GM12878 (cell line): ENCODE measurements around the gene HEPHL1. TPM values are rescaled to one million over a fixed set of nuclear protein-coding genes. Genes with fewer than 3 reads are reported as not detected.

Experiments
- ATAC-seq: fragments of 200-7000 bp; cut with Tn5 transposase; 3 replicates; pipeline ENCODE4 v1.9.1; 2020; ENCODE audit warnings: mild to moderate bottlenecking, moderate library complexity
- BruUV-seq: library from RNA; stranded (reverse); fragments of 400-500 nt; replicated peaks from 2 replicates; lab custom pipeline; 2021; lab: Mats Ljungman, UMichigan
- CTCF ChIA-PET: fragments of 300-600 bp; sonication (Branson Sonifier 250); formaldehyde crosslinking; extraction: SDS; loops from one replicate; lab custom pipeline; 2021; ENCODE audit warnings: inconsistent platforms; lab: Yijun Ruan, JAX
- POLR2A ChIA-PET: fragments of 350-600 bp; formaldehyde crosslinking; extraction: SDS; loops from one replicate; lab custom pipeline; 2021; ENCODE audit warnings: inconsistent platforms; lab: Charles Lee
- RAD21 ChIA-PET: fragments of 300-600 bp; sonication (Branson Sonifier 250); formaldehyde crosslinking; loops from one replicate; lab custom pipeline; 2023; ENCODE audit warnings: antibody characterized with exemption; ENCODE audit not compliant: unreplicated experiment; lab: Charles Lee
- SMC1A ChIA-PET: fragments of 300-600 bp; sonication (Branson Sonifier 250); formaldehyde crosslinking; loops from one replicate; lab custom pipeline; 2023; ENCODE audit not compliant: unreplicated experiment, uncharacterized antibody; lab: Charles Lee
- DNase-seq: peaks from one replicate; pipeline ENCODE4 v3.0.0-alpha.2; 2011; ENCODE audit warnings: low read depth, low spot score
- FAIRE-seq: peaks from 3 replicates; lab custom pipeline; 2011; peaks lifted over from hg19 to GRCh38; lab: Jason Lieb, UNC
- H2AFZ ChIP-seq: 2 replicates; pipeline ENCODE4 v1.6.0; 2011; ENCODE audit warnings: low read depth, low read length, control low read depth; ENCODE audit not compliant: control insufficient read depth
- H3K27ac ChIP-seq: 2 replicates; pipeline ENCODE4 v1.5.1; 2011; ENCODE audit warnings: control low read depth; ENCODE audit not compliant: control insufficient read depth, insufficient read depth
- H3K27me3 ChIP-seq, 2 experiments: replicated peaks in 1 of 2; 2 replicates each; pipeline versions ENCODE4 v1.6.0 to v1.6.1; 2011; ENCODE audit warnings: low read length in 1 of 2; ENCODE audit not compliant: control insufficient read depth in 2 of 2, insufficient read depth in 2 of 2
- H3K36me3 ChIP-seq, 2 experiments: 2 replicates each; pipeline ENCODE4 v1.5.1; 2011; ENCODE audit warnings: low read length in 1 of 2; ENCODE audit not compliant: control insufficient read depth in 2 of 2, insufficient read depth in 2 of 2
- H3K4me1 ChIP-seq: 2 replicates; pipeline ENCODE4 v1.6.1; 2011; ENCODE audit warnings: mild to moderate bottlenecking, low read length, moderate library complexity, mixed read lengths; ENCODE audit not compliant: control insufficient read depth, insufficient read depth
- H3K4me2 ChIP-seq: 2 replicates; pipeline ENCODE4 v1.6.0; 2011; ENCODE audit warnings: control low read depth; ENCODE audit not compliant: control insufficient read depth, insufficient read depth
- H3K4me3 ChIP-seq: fragments of 200-600 bp; sonication (generic); 2 replicates; pipeline ENCODE4 v1.5.1; 2016
- H3K79me2 ChIP-seq: 2 replicates; pipeline ENCODE4 v1.6.0; 2011; ENCODE audit warnings: low read length; ENCODE audit not compliant: control insufficient read depth, insufficient read depth
- H3K9ac ChIP-seq: 2 replicates; pipeline ENCODE4 v1.8.0; 2011; ENCODE audit warnings: low read length, control low read depth, mixed read lengths; ENCODE audit not compliant: control insufficient read depth, insufficient read depth
- H3K9me3 ChIP-seq: replicated peaks from 3 replicates; pipeline ENCODE4 v1.5.1; 2011; ENCODE audit warnings: mild to moderate bottlenecking, low read length; ENCODE audit not compliant: control insufficient read depth, insufficient read depth
- H4K20me1 ChIP-seq: 2 replicates; pipeline ENCODE4 v1.6.0; 2011; ENCODE audit not compliant: control insufficient read depth, insufficient read depth
- BCL11A ChIP-seq: IDR thresholded peaks from 2 replicates; pipeline ENCODE4 v1.6.1; 2011; ENCODE audit warnings: low read depth, low read length
- CREB1 ChIP-seq: IDR thresholded peaks from 2 replicates; pipeline ENCODE4 v1.6.1; 2012; ENCODE audit warnings: low read depth, mild to moderate bottlenecking, inconsistent platforms
- EGR1 ChIP-seq, 2 experiments: IDR thresholded peaks; 1 replicate in 1 of 2; 2 replicates in 1 of 2; pipeline ENCODE4 v1.6.1; 2011 to 2012; ENCODE audit warnings: low read depth in 2 of 2, low read length in 2 of 2, borderline replicate concordance in 1 of 2, mild to moderate bottlenecking in 1 of 2, moderate library complexity in 1 of 2
- FOS ChIP-seq: IDR thresholded peaks from 3 replicates; pipeline ENCODE4 v1.6.1; 2011; ENCODE audit warnings: borderline replicate concordance; ENCODE audit not compliant: insufficient read length; ENCODE audit errors: extremely low read depth
- MYC ChIP-seq: IDR thresholded peaks from 2 replicates; pipeline ENCODE4 v1.6.1; 2011; ENCODE audit warnings: mild to moderate bottlenecking, low read length, moderate library complexity, inconsistent platforms; ENCODE audit not compliant: insufficient read depth, insufficient replicate concordance, insufficient read length, severe bottlenecking
- NFYB ChIP-seq: IDR thresholded peaks from 2 replicates; pipeline ENCODE4 v1.6.1; 2011; ENCODE audit warnings: low read depth, mild to moderate bottlenecking, low read length, improper control_type of control experiment, moderate library complexity; ENCODE audit not compliant: insufficient read depth
- PAX5 ChIP-seq: IDR thresholded peaks from 2 replicates; pipeline ENCODE4 v1.6.1; 2011; ENCODE audit warnings: low read depth, low read length, borderline replicate concordance
- POLR2AphosphoS2 ChIP-seq: IDR thresholded peaks from 2 replicates; pipeline ENCODE4 v1.6.1; 2011; ENCODE audit warnings: low read depth, mild to moderate bottlenecking, low read length, improper control_type of control experiment, moderate library complexity
- SPI1 ChIP-seq: IDR thresholded peaks from 2 replicates; pipeline ENCODE4 v1.6.1; 2011; ENCODE audit warnings: low read depth, mild to moderate bottlenecking, low read length, moderate library complexity, borderline replicate concordance; ENCODE audit not compliant: insufficient read depth
- STAT3 ChIP-seq: IDR thresholded peaks from 2 replicates; pipeline ENCODE4 v1.6.1; 2011; ENCODE audit warnings: low read depth, low read length, improper control_type of control experiment
- SUZ12 ChIP-seq: fragments of 200-600 bp; sonication (generic); IDR thresholded peaks from one replicate; pipeline ENCODE4 v1.6.1; 2018; ENCODE audit warnings: antibody characterized with exemption, mild to moderate bottlenecking; ENCODE audit not compliant: unreplicated experiment
- TCF3 ChIP-seq: IDR thresholded peaks from 2 replicates; pipeline ENCODE4 v1.6.1; 2012; ENCODE audit warnings: low read depth, mild to moderate bottlenecking, low read length, borderline replicate concordance; ENCODE audit not compliant: insufficient read depth
- WRNIP1 ChIP-seq: IDR thresholded peaks from 2 replicates; pipeline ENCODE4 v1.6.1; 2011; ENCODE audit warnings: low read depth, low read length, improper control_type of control experiment, borderline replicate concordance
- WGBS: methylation state at CpG from one replicate; pipeline ENCODE4 v1.1.6; 2016; ENCODE audit warnings: low lambda C conversion rate; ENCODE audit not compliant: insufficient replicate concordance, insufficient coverage; ENCODE audit errors: missing lambda C conversion rate; 5-methylcytosine and 5-hydroxymethylcytosine counted together
- in situ Hi-C: fragments of 300-500 bp; cut with MboI; formaldehyde crosslinking; loops from 9 replicates; pipeline ENCODE4 v1.14.3; 2018; ENCODE audit warnings: mixed read lengths
- intact Hi-C: fragments of 100-400 bp; cut with micrococcal nuclease; formaldehyde crosslinking; loops from one replicate; pipeline ENCODE4 v1.14.2; 2022; ENCODE audit not compliant: unreplicated experiment
- polyA plus RNA-seq, 11 experiments: library from polyadenylated mRNA; depleted of rRNA in 4 of 11; unstranded in 6 of 11; stranded (reverse) in 5 of 11; fragments of >200 nt; fragmentation: Nextera tagmentation in 4 of 11; fragmentation: Illumina TruSeq in 1 of 11; extraction: Ambion mirVana in 4 of 11; extraction: Trizol in 1 of 11; gene quantifications; 1 replicate in 1 of 11; 2 replicates in 10 of 11; pipeline versions ENCODE4 v1.2.1 to v1.2.3, GENCODE V29; 2011 to 2016; ENCODE audit warnings: inconsistent platforms in 2 of 11, missing spikeins in 2 of 11, low read depth in 1 of 11
- total RNA-seq, 4 experiments: library from RNA; depleted of rRNA in 3 of 4; stranded (reverse); fragments of >200 nt in 3 of 4; fragmentation: Illumina TruSeq in 1 of 4; extraction: Trizol in 1 of 4; gene quantifications; 2 replicates each; pipeline versions ENCODE4 v1.2.1 to v1.2.3, GENCODE V29; 2013 to 2021
- TF ChIP-seq, protein P1 (sequence below): fragments of 450-650 bp; IDR thresholded peaks from 2 replicates; pipeline ENCODE4 v1.6.1; 2016; ENCODE audit warnings: mild to moderate bottlenecking
- TF ChIP-seq, protein P2 (sequence below): IDR thresholded peaks from 2 replicates; pipeline ENCODE4 v1.6.1; 2012; ENCODE audit warnings: low read length, inconsistent platforms
- TF ChIP-seq, protein P3 (sequence below): fragments of 450-650 bp; IDR thresholded peaks from 2 replicates; pipeline ENCODE4 v1.6.1; 2017; ENCODE audit warnings: antibody characterized with exemption, mild to moderate bottlenecking, moderate library complexity

HEPHL1 gene
- total and polyA plus RNA-seq, 10 of the 15 experiments (the other 5 are each of a cell fraction or from before 2014, with no cell fraction given), result 0.02 to 0.08 (median 0.05) TPM; not detected in 6

DNA sequence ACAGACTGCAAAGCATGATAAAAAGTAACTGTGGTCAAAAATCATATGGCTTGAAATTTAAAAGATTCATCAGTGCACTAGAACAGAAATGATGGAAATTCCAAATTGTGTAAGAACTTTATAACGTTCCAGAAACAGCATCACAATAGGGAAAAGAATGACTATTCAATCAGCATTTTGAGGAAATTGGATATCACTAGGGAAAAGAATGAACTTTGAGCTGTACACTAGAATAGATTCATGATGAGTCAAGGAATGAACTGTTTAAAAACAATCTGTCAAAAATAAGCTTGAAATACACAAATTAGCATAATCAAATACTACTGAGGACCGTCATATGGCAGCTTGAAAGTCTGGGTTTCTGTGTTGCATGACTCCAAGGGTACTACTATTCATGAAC, 20.5 kb upstream of the HEPHL1 start (continued):
- no peak for TF ChIP-seq EGR1 (IDR thresholded peaks at IDR 0.05; ENCODE audit: borderline replicate concordance in 1 of 2, low read depth in 2 of 2, low read length in 2 of 2)

DNA sequence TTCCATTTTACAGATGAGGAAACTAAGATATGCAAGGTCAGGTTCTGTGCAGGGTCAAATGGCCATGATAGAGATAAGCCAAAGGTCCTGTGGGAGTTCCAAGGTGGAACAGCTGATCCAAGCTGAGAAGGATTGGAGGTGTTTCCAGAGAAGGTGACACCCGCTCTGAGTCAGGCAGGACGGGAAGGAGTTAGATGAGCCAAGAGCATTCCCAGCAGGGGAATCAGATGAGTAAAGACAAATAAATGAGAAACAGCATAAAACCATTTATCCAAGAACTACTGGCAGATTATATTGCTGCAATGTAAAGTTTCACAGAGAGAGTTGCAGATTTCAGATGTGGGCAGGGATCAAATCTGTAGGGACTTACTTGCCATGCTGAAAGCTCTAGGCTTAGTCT, 18.9 kb upstream of the HEPHL1 start:
- POLR2A ChIA-PET, result no interaction called here
- CTCF ChIA-PET, result no interaction called here
- Histone ChIP-seq H3K79me2 (no peaks in the 10 kb centered on the region), H3K4me2 (no peak overlapping the region), H3K27ac (no peak overlapping the region), H2AFZ (no peak overlapping the region), H3K4me3 (no peak overlapping the region), H3K9ac (no peak overlapping the region), H3K9me3 (no peaks in the 10 kb centered on the region), H3K36me3 (no peaks in the 10 kb centered on the region), H3K4me1 (no peaks in the 10 kb centered on the region), H4K20me1 (no peaks in the 10 kb centered on the region), H3K27me3 (no peaks in the 10 kb centered on the region)
- FAIRE-seq, result no peak
- SMC1A ChIA-PET, result no interaction called here
- no TSS peak for BruUV-seq
- ATAC-seq, result no peak
- in situ Hi-C loops (no loop called here), intact Hi-C loops (no loop called here)
- RAD21 ChIA-PET, result no interaction called here
- WGBS, result 0% methylated on average over 2 of the region's 2 CpGs
- DNase-seq, result no peak
- TF ChIP-seq TCF3 (no peak), POLR2AphosphoS2 (no peak), SPI1 (no peak), NFYB (no peak), WRNIP1 (no peak), PAX5 (no peak), BCL11A (no peak), MYC (no peak), CREB1 (no peak), FOS (no peak), SUZ12 (no peak), STAT3 (no peak)
- TF ChIP-seq, protein P1, sequence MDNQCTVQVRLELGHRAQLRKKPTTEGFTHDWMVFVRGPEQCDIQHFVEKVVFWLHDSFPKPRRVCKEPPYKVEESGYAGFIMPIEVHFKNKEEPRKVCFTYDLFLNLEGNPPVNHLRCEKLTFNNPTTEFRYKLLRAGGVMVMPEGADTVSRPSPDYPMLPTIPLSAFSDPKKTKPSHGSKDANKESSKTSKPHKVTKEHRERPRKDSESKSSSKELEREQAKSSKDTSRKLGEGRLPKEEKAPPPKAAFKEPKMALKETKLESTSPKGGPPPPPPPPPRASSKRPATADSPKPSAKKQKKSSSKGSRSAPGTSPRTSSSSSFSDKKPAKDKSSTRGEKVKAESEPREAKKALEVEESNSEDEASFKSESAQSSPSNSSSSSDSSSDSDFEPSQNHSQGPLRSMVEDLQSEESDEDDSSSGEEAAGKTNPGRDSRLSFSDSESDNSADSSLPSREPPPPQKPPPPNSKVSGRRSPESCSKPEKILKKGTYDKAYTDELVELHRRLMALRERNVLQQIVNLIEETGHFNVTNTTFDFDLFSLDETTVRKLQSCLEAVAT, result no peak
- TF ChIP-seq, protein P2, sequence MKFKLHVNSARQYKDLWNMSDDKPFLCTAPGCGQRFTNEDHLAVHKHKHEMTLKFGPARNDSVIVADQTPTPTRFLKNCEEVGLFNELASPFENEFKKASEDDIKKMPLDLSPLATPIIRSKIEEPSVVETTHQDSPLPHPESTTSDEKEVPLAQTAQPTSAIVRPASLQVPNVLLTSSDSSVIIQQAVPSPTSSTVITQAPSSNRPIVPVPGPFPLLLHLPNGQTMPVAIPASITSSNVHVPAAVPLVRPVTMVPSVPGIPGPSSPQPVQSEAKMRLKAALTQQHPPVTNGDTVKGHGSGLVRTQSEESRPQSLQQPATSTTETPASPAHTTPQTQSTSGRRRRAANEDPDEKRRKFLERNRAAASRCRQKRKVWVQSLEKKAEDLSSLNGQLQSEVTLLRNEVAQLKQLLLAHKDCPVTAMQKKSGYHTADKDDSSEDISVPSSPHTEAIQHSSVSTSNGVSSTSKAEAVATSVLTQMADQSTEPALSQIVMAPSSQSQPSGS, result no peak
- TF ChIP-seq, protein P3, sequence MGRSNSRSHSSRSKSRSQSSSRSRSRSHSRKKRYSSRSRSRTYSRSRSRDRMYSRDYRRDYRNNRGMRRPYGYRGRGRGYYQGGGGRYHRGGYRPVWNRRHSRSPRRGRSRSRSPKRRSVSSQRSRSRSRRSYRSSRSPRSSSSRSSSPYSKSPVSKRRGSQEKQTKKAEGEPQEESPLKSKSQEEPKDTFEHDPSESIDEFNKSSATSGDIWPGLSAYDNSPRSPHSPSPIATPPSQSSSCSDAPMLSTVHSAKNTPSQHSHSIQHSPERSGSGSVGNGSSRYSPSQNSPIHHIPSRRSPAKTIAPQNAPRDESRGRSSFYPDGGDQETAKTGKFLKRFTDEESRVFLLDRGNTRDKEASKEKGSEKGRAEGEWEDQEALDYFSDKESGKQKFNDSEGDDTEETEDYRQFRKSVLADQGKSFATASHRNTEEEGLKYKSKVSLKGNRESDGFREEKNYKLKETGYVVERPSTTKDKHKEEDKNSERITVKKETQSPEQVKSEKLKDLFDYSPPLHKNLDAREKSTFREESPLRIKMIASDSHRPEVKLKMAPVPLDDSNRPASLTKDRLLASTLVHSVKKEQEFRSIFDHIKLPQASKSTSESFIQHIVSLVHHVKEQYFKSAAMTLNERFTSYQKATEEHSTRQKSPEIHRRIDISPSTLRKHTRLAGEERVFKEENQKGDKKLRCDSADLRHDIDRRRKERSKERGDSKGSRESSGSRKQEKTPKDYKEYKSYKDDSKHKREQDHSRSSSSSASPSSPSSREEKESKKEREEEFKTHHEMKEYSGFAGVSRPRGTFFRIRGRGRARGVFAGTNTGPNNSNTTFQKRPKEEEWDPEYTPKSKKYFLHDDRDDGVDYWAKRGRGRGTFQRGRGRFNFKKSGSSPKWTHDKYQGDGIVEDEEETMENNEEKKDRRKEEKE, result no peak
